ENCODE measurements around the gene RFX4.

- TF ChIP-seq, protein P1, sequence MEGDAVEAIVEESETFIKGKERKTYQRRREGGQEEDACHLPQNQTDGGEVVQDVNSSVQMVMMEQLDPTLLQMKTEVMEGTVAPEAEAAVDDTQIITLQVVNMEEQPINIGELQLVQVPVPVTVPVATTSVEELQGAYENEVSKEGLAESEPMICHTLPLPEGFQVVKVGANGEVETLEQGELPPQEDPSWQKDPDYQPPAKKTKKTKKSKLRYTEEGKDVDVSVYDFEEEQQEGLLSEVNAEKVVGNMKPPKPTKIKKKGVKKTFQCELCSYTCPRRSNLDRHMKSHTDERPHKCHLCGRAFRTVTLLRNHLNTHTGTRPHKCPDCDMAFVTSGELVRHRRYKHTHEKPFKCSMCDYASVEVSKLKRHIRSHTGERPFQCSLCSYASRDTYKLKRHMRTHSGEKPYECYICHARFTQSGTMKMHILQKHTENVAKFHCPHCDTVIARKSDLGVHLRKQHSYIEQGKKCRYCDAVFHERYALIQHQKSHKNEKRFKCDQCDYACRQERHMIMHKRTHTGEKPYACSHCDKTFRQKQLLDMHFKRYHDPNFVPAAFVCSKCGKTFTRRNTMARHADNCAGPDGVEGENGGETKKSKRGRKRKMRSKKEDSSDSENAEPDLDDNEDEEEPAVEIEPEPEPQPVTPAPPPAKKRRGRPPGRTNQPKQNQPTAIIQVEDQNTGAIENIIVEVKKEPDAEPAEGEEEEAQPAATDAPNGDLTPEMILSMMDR (conservative IDR thresholded peaks at IDR 0.05; ENCODE audit: low read depth, low read length), result no peak
- no peak for TF ChIP-seq EZH2 (IDR thresholded peaks at IDR 0.05; ENCODE audit: borderline replicate concordance, low read depth, low read length, poor library complexity, severe bottlenecking)
Observed at GRCh38 chr12:106696681-106697417, 114.0 kb downstream of the RFX4 start.

Data from A673 (cell line).